HL-60 (cell line): ENCODE measurements around the gene FSTL5.

Experiments
- DNase-seq, 2 experiments: peaks; one replicate each; pipeline ENCODE4 v3.0.0-alpha.2; 2010 to 2020; ENCODE audit warnings: low read depth in 1 of 2, low spot score in 1 of 2
- H3K27ac ChIP-seq: fragments of 250-450 bp; sonication (Bioruptor Pico); replicated peaks from 2 replicates; pipeline ENCODE4 v1.5.1; 2020; ENCODE audit warnings: mild to moderate bottlenecking, moderate library complexity
- H3K27me3 ChIP-seq: fragments of 250-450 bp; sonication (Bioruptor Pico); 2 replicates; pipeline ENCODE4 v1.5.1; 2021; ENCODE audit warnings: mild to moderate bottlenecking, moderate library complexity; ENCODE audit not compliant: insufficient read depth, poor library complexity, severe bottlenecking
- H3K4me3 ChIP-seq: replicated peaks from 2 replicates; pipeline ENCODE4 v1.5.1; 2011; ENCODE audit warnings: mild to moderate bottlenecking, control low read depth, low read length; ENCODE audit not compliant: insufficient read depth
- CTCF ChIP-seq: IDR thresholded peaks from one replicate; pipeline ENCODE4 v1.5.1; 2011; ENCODE audit warnings: low read length, control low read depth, inconsistent platforms; ENCODE audit not compliant: insufficient read depth
- GABPA ChIP-seq: IDR thresholded peaks from 2 replicates; pipeline ENCODE4 v1.6.1; 2012; ENCODE audit warnings: low read depth
- POLR2AphosphoS5 ChIP-seq: IDR thresholded peaks from 2 replicates; pipeline ENCODE4 v1.6.1; 2012; ENCODE audit warnings: low read depth
- REST ChIP-seq: IDR thresholded peaks from 2 replicates; pipeline ENCODE4 v1.6.1; 2012; ENCODE audit warnings: low read depth; ENCODE audit not compliant: insufficient replicate concordance
- SPI1 ChIP-seq: IDR thresholded peaks from 2 replicates; pipeline ENCODE4 v1.6.1; 2012; ENCODE audit warnings: low read depth, mild to moderate bottlenecking, borderline replicate concordance

FSTL5 gene

GRCh38 chr4:161581262-161582230, 582.3 kb downstream of the FSTL5 start:
- H3K4me3 ChIP-seq: no peak overlapping the region
- TF ChIP-seq CTCF (no peak), SPI1 (peak; percentile 76), REST (no peak)
- DNase-seq: peak in 1 of 2 experiments; percentile 76
- H3K27me3 ChIP-seq: no peaks in the 10 kb centered on the region
- H3K27ac ChIP-seq: no peak overlapping the region

- TF ChIP-seq POLR2AphosphoS5 (no peak), CTCF (no peak), GABPA (no peak), SPI1 (no peak), REST (no peak)
- H3K4me3 ChIP-seq: no peak overlapping the region
- H3K27me3 ChIP-seq: no peaks in the 10 kb centered on the region
- no peak overlapping the region for H3K27ac ChIP-seq
- DNase-seq: no peak
Measured at GRCh38 chr4:161577579-161578301, 586.1 kb downstream of the FSTL5 start.

- Histone ChIP-seq H3K27ac (no peak overlapping the region), H3K4me3 (no peak overlapping the region), H3K27me3 (no peaks in the 10 kb centered on the region)
- no peak for DNase-seq
- no peak for TF ChIP-seq CTCF
- no peak for TF ChIP-seq GABPA
- no peak for TF ChIP-seq SPI1
- no peak for TF ChIP-seq REST
- TF ChIP-seq POLR2AphosphoS5: no peak
Measured at GRCh38 chr4:161573836-161574235, 590.0 kb downstream of the FSTL5 start.
